H9 (cell line): Measurements from ENCODE around the gene VRK1. TPM values are rescaled to one million over a fixed set of nuclear protein-coding genes. Genes with fewer than 3 reads are reported as not detected.
A peak's percentile ranks its signal among the peaks of the same experiment; 100 is the strongest.

Experiments
- DNase-seq: peaks from one replicate; pipeline ENCODE4 v3.0.0-alpha.2; 2017
- H2AFZ ChIP-seq: one replicate; pipeline ENCODE4 v1.6.1; 2013; ENCODE audit warnings: mild to moderate bottlenecking, low read length, control low read depth, moderate library complexity
- H2AK5ac ChIP-seq: 2 replicates; pipeline ENCODE4 v1.6.1; 2013; ENCODE audit warnings: low read length, control low read depth, mixed read lengths; ENCODE audit not compliant: insufficient read length
- H2BK120ac ChIP-seq: one replicate; pipeline ENCODE4 v1.6.1; 2013; ENCODE audit warnings: low read depth, mild to moderate bottlenecking, low read length, control low read depth, inconsistent platforms; ENCODE audit not compliant: poor library complexity, severe bottlenecking
- H2BK12ac ChIP-seq: 2 replicates; pipeline ENCODE4 v1.6.1; 2013; ENCODE audit warnings: low read length, control low read depth, mixed read lengths, low read depth; ENCODE audit not compliant: insufficient read length
- H2BK15ac ChIP-seq: 2 replicates; pipeline ENCODE4 v1.6.1; 2013; ENCODE audit warnings: low read depth, low read length, control low read depth
- H2BK20ac ChIP-seq: one replicate; pipeline ENCODE4 v1.6.1; 2013; ENCODE audit warnings: low read depth, mild to moderate bottlenecking, low read length, control low read depth, inconsistent platforms; ENCODE audit not compliant: poor library complexity, severe bottlenecking
- H2BK5ac ChIP-seq: 2 replicates; pipeline ENCODE4 v1.6.1; 2013; ENCODE audit warnings: low read length, control low read depth, mixed read lengths; ENCODE audit not compliant: insufficient read length
- H3K14ac ChIP-seq: 2 replicates; pipeline ENCODE4 v1.6.1; 2013; ENCODE audit warnings: low read length, control low read depth; ENCODE audit not compliant: insufficient read depth
- H3K18ac ChIP-seq: 2 replicates; pipeline ENCODE4 v1.6.1; 2013; ENCODE audit warnings: low read depth, mild to moderate bottlenecking, mixed read lengths, low read length, control low read depth; ENCODE audit not compliant: insufficient read length
- H3K23ac ChIP-seq: 2 replicates; pipeline ENCODE4 v1.6.1; 2013; ENCODE audit warnings: low read length, control low read depth, mixed read lengths, low read depth; ENCODE audit not compliant: insufficient read length
- H3K23me2 ChIP-seq: 2 replicates; pipeline ENCODE4 v1.6.1; 2013; ENCODE audit warnings: low read depth, mild to moderate bottlenecking, mixed read lengths, low read length, control low read depth; ENCODE audit not compliant: insufficient read length, poor library complexity, severe bottlenecking
- H3K27ac ChIP-seq: 2 replicates; pipeline ENCODE4 v1.5.1; 2013; ENCODE audit warnings: low read length, control low read depth, mixed read lengths, low read depth; ENCODE audit not compliant: insufficient read length
- H3K27me3 ChIP-seq: 2 replicates; pipeline ENCODE4 v1.6.1; 2013; ENCODE audit warnings: low read length, control low read depth, inconsistent platforms; ENCODE audit not compliant: insufficient read depth
- H3K4ac ChIP-seq: 2 replicates; pipeline ENCODE4 v1.6.1; 2013; ENCODE audit warnings: low read depth, mild to moderate bottlenecking, control low read depth, inconsistent platforms, low read length, moderate library complexity
- H3K4me1 ChIP-seq: 2 replicates; pipeline ENCODE4 v1.6.1; 2013; ENCODE audit warnings: low read length, control low read depth, inconsistent platforms; ENCODE audit not compliant: insufficient read depth
- H3K4me2 ChIP-seq: 2 replicates; pipeline ENCODE4 v1.6.1; 2013; ENCODE audit warnings: low read length, control low read depth, mixed read lengths; ENCODE audit not compliant: insufficient read length, insufficient read depth
- H3K56ac ChIP-seq: 2 replicates; pipeline ENCODE4 v1.6.1; 2013; ENCODE audit warnings: low read depth, mild to moderate bottlenecking, mixed read lengths, low read length, control low read depth; ENCODE audit not compliant: insufficient read length
- H3K79me1 ChIP-seq: 2 replicates; pipeline ENCODE4 v1.6.1; 2013; ENCODE audit warnings: low read depth, mild to moderate bottlenecking, moderate library complexity, low read length, control low read depth, inconsistent platforms; ENCODE audit not compliant: insufficient read depth, poor library complexity, severe bottlenecking
- H3K79me2 ChIP-seq: 2 replicates; pipeline ENCODE4 v1.6.1; 2013; ENCODE audit warnings: low read length, control low read depth, inconsistent platforms; ENCODE audit not compliant: insufficient read depth
- H3K9ac ChIP-seq: 2 replicates; pipeline ENCODE4 v1.6.1; 2013; ENCODE audit warnings: low read length, control low read depth, mixed read lengths; ENCODE audit not compliant: insufficient read length; ENCODE audit errors: extremely low read depth
- H3K9me3 ChIP-seq: one replicate; pipeline ENCODE4 v1.6.1; 2013; ENCODE audit warnings: low read depth, low read length, inconsistent platforms; ENCODE audit not compliant: control insufficient read depth
- H3T11ph ChIP-seq: one replicate; pipeline ENCODE4 v1.6.1; 2013; ENCODE audit warnings: mild to moderate bottlenecking, low read length, control low read depth, inconsistent platforms
- H4K20me1 ChIP-seq: one replicate; pipeline ENCODE4 v1.6.1; 2013; ENCODE audit not compliant: control insufficient read depth, insufficient read length, insufficient read depth
- H4K5ac ChIP-seq: 2 replicates; pipeline ENCODE4 v1.6.1; 2013; ENCODE audit warnings: low read depth, mild to moderate bottlenecking, mixed read lengths, low read length, control low read depth; ENCODE audit not compliant: insufficient read length
- H4K8ac ChIP-seq: replicated peaks from 2 replicates; pipeline ENCODE4 v1.6.1; 2013; ENCODE audit warnings: low read length, control low read depth, mixed read lengths, low read depth; ENCODE audit not compliant: insufficient read length
- H4K91ac ChIP-seq: 2 replicates; pipeline ENCODE4 v1.6.1; 2013; ENCODE audit warnings: low read depth, mild to moderate bottlenecking, moderate library complexity, mixed read lengths, low read length, control low read depth; ENCODE audit not compliant: insufficient read length
- H3K27ac Mint-ChIP-seq, 3 experiments: 2 replicates in 2 of 3; 3 replicates in 1 of 3; pipeline ENCODE4 v1.8.0; 2020 to 2021; ENCODE audit warnings: mixed read lengths in 3 of 3, mild to moderate bottlenecking in 1 of 3, moderate library complexity in 1 of 3
- H3K27me3 Mint-ChIP-seq: 2 replicates; pipeline ENCODE4 v1.8.0; 2021; ENCODE audit warnings: low read depth, mild to moderate bottlenecking, moderate library complexity, mixed read lengths
- H3K36me3 Mint-ChIP-seq, 3 experiments: 2 replicates in 2 of 3; 3 replicates in 1 of 3; pipeline ENCODE4 v1.8.0; 2020 to 2021; ENCODE audit warnings: low read depth in 3 of 3, mixed read lengths in 3 of 3; ENCODE audit not compliant: insufficient read depth in 1 of 3
- H3K4me1 Mint-ChIP-seq, 2 experiments: 2 replicates each; pipeline ENCODE4 v1.8.0; 2020; ENCODE audit warnings: mixed read lengths in 2 of 2
- H3K4me3 Mint-ChIP-seq, 2 experiments: 2 replicates in 1 of 2; 3 replicates in 1 of 2; pipeline ENCODE4 v1.8.0; 2020 to 2021; ENCODE audit warnings: mild to moderate bottlenecking in 2 of 2, mixed read lengths in 2 of 2, moderate library complexity in 1 of 2
- H3K9me3 Mint-ChIP-seq, 2 experiments: 2 replicates in 1 of 2; 3 replicates in 1 of 2; pipeline ENCODE4 v1.8.0; 2020; ENCODE audit warnings: mild to moderate bottlenecking in 2 of 2, mixed read lengths in 2 of 2, moderate library complexity in 1 of 2
- CTCF ChIP-seq: fragments of 200-600 bp; sonication (generic); conservative IDR thresholded peaks from 3 replicates; pipeline ENCODE4 v1.8.0; 2021; ENCODE audit warnings: antibody characterized with exemption, mild to moderate bottlenecking
- WGBS: extraction: QIAGEN DNeasy Blood & Tissue Kit; methylation state at CpG from one replicate; pipeline ENCODE4 v1.1.7; 2013; ENCODE audit warnings: missing lambda C conversion rate, low lambda C conversion rate, mixed read lengths; ENCODE audit not compliant: insufficient read length; ENCODE audit errors: extremely low coverage; 5-methylcytosine and 5-hydroxymethylcytosine counted together
- total RNA-seq: library from RNA; stranded (reverse); gene quantifications from 2 replicates; pipeline ENCODE4 v1.2.1, GENCODE V29; 2021

Gene VRK1
- total RNA-seq, 1 experiment from 2014 or later = 55.7 TPM

- Histone ChIP-seq H4K91ac (no peak overlapping the region), H3K27ac (no peak overlapping the region), H4K8ac (no peak overlapping the region), H2AFZ (no peak overlapping the region), H3K4me1 (peaks cover 4% of the 10 kb centered on the region; the same call in 1 of the 2 replicates), H3K79me1 (no peaks in the 10 kb centered on the region), H2BK15ac (no peak overlapping the region), H3K27me3 (no peaks in the 10 kb centered on the region), H3K4me2 (no peak overlapping the region), H3K23me2 (no peaks in the 10 kb centered on the region), H3K4ac (no peak overlapping the region), H2BK120ac (no peak overlapping the region), H3T11ph (no peak overlapping the region), H3K56ac (no peak overlapping the region), H3K18ac (no peak overlapping the region), H2AK5ac (no peak overlapping the region), H4K20me1 (peaks cover 3% of the 10 kb centered on the region), H3K9me3 (peaks cover 7% of the 10 kb centered on the region), H3K79me2 (no peaks in the 10 kb centered on the region), H3K9ac (no peak overlapping the region), H3K23ac (no peak overlapping the region), H2BK5ac (no peak overlapping the region), H3K14ac (no peak overlapping the region), H4K5ac (no peak overlapping the region), H2BK20ac (no peak overlapping the region), H2BK12ac (no peak overlapping the region)
- DNase-seq = no peak
- WGBS = no CpG with 5 or more reads among the region's 4 CpGs
- peaks cover 7 to 11% of the 10 kb centered on the region in 2 experiments for H3K4me1 Mint-ChIP-seq
- no peak for TF ChIP-seq CTCF
- peaks cover 11 to 26% (median 13%) of the 10 kb centered on the region in 3 experiments; a peak in 6 of 7 replicates for H3K36me3 Mint-ChIP-seq
- peaks cover 3% of the 10 kb centered on the region; the same call in 1 of the 2 replicates for H3K27me3 Mint-ChIP-seq
- H3K27ac Mint-ChIP-seq = peak overlapping the region in 1 of 3 experiments; percentile 76; a peak in 1 of 7 replicates
- H3K4me3 Mint-ChIP-seq = no peak overlapping the region
- H3K9me3 Mint-ChIP-seq = peaks cover 20 to 21% of the 10 kb centered on the region in 2 experiments
Observed at GRCh38 chr14:96925422-96925821, 128.2 kb downstream of the VRK1 start.
